ENCODE data around the gene ELAVL1.
"Not testable (repeated sequence)": the region's sequence is repeated elsewhere in the genome, so short reads cannot be mapped to it uniquely, and the experiment has no call there.

The ELAVL1 gene

DNA sequence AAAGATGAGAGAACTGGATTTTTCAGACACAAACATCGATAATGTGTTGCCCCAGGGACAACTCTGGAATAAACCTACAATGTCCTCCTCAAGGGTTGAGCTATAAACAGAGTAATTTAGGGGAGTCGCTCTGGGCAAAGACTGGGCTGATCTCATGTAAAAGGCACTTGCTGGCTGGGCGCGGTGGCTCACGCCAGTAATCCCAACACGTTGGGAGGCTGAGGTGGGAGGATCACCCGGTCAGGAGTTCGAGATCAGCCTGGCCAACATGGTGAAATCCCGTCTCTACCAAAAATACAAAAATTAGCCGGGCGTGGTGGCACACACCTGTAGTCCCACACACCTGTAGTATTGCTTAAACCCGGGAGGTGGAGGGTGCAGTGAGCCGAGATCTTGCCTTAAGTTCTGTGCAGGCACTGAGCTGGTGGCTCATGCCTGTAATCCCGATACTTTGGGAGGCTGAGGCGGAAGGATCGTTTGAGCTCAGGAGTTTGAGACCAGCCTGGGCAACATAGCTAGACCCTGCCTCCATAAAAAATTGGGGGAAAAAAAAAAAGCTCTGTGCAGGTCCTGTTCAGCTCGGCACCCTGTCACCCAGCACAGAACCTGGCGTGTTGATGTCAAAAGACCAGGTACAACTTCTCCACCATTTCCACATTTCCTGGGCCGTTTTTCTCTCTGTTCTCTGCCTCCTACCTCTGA is 63.4 kb downstream of the ELAVL1 start:
- no peak for DNase-seq (ENCODE audit: extremely low read depth in 1 of 2, low read depth in 1 of 2)

DNA sequence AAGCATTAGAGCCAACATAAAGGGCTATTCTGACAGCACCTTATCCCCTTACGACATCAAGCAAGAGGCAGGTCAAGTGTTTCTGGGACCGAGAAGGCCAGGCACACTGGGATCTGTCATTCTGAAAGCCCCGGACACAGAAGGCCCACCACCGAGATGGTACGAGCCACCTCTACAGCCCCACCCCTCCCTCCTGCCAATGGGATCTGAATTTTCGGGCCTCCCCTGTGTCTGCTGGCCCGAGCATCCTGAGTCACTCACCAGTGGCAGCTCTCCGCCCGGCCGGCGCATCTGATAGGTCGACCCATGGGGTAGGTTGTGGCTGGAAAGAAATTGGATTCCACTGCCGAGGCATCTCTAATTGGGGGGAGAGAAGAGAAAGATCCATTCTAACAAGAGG is 64.6 kb downstream of the ELAVL1 start:
- DNase-seq (ENCODE audit: extremely low read depth in 1 of 2, low read depth in 1 of 2), result no peak

DNA sequence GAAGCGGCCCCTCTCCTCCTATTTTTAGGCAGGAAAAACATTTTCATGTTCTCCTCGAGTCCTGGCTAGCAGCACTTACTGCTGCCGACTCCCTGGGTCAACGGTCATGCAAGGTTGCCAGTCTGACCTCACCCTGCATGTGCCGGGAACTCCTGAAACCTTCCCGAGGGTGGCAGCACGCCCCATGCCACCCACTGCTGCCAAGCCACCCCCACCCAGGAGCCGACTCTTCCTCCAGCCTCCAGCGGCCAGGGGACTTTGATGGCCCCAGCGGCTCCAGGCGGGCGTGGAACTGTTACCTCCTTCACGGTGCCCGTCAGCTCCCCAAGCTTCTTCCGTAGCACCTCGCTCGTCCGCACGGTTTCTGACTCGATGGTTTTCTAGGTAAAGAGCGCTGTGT is 70.7 kb downstream of the ELAVL1 start:
- no peak for DNase-seq (ENCODE audit: extremely low read depth in 1 of 2, low read depth in 1 of 2)

DNA sequence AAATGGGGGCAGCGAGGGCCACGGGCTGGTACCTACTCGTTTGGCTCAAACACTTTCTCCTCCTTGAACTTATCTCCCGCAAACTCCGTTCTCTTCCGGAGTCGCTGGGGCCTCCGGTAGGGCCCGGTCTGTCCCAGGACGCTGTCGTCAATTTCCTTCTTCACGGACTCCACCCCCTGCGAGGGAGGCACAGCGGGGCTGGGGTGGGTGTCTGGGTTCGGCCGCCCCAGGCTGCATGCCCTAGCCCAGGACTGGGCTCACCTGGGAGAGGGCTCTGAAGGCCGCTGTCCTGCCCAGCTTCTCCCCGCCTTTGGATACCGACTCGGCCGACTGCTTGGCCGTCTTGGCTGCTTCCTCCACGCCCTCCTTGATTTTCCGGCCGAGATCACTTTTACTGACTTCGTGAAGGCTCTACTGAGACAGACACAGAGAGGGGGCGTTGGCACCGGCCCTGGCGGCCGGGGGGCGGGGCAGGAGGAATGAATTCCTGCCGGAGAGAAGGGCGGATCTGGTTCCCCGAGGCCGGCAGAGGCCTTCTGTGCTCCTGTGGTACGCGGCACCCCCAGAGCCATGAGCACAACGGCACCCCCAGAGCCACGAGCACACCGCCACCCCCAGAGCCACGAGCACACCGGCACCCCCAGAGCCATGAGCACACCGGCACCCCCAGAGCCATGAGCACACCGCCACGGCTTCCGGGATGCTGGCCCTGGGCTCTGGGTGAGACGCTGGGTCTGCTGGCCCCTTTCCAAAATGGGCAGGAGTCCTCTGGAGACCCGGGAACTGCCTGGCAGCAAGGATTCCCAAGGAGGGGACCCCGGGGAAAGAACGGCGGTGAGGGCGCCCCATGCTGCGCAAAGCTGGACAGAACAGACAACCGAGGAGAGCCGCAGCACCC is 71.4 kb downstream of the ELAVL1 start:
- DNase-seq (ENCODE audit: extremely low read depth in 1 of 2, low read depth in 1 of 2), result no peak

DNA sequence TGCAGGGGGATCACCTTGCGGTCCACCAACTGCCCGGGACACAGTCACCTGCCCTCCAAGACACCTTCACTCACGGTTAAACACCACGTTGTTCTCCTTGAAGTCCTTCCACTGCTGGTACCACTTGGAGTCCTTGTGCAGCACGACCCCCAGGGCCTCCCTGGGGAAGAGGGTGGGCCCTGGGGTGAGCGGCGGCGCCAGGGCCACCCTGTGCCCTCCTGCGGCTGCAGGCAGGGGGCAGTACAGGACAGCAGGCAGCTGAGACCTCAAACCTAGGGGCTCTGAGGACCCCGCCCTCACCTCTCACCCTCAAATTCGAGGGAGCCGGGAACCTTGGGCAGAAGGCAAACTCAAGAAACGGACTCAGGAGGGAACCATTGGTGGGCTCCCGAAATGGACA is 72.0 kb downstream of the ELAVL1 start:
- no peak for DNase-seq (ENCODE audit: extremely low read depth in 1 of 2, low read depth in 1 of 2)

DNA sequence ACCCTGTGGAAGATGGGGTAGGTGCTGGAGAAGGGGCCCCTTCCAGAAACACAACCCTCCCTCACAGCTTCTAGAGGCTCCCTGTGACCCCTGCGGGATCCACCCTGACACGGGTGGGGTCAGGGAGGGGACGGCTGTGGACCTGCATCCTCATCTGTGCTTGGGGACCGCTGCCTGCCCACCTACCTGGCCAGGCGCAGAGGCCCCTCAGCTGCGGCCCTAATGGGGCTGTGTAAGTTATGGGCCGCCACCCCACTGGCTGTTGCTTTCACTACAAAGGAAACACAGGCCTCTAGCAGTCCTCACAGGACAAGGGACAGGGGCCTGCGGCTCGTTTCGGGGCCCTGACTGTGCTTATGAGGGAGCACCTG is 72.5 kb downstream of the ELAVL1 start:
- no peak for DNase-seq (ENCODE audit: extremely low read depth in 1 of 2, low read depth in 1 of 2)

DNA sequence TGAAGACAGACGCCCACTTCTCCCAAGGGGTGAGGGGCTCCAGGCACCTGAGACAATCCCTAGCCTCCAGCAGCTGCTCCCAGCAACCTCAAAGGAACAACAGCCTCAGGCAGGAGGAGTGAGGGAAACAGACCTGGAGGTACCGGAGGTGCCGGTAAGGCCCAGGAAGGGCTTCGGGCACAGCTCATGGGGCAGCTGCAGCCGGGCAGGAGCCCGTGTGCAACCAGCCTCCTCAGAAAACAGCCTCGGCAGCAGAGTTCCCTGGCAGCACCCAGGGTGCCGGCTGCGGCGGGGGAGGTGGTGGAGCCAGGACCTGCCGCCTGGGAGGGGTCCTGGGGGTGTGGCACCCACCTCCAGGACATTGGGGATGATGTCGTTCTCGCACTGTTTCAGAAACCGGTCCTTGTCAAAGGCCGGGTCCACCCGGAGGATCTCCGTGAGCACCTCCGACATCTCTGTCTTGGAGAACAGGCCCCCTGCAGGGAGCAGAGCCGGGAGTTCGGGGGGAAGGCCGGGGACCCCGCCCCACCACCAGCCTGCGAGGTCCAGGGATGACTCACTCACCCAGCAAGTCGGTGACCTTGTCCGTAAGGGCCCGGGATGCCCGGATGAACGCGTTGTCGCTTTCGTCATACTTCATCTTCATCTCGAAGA is 73.0 kb downstream of the ELAVL1 start:
- DNase-seq (ENCODE audit: extremely low read depth in 1 of 2, low read depth in 1 of 2), result no peak

DNA sequence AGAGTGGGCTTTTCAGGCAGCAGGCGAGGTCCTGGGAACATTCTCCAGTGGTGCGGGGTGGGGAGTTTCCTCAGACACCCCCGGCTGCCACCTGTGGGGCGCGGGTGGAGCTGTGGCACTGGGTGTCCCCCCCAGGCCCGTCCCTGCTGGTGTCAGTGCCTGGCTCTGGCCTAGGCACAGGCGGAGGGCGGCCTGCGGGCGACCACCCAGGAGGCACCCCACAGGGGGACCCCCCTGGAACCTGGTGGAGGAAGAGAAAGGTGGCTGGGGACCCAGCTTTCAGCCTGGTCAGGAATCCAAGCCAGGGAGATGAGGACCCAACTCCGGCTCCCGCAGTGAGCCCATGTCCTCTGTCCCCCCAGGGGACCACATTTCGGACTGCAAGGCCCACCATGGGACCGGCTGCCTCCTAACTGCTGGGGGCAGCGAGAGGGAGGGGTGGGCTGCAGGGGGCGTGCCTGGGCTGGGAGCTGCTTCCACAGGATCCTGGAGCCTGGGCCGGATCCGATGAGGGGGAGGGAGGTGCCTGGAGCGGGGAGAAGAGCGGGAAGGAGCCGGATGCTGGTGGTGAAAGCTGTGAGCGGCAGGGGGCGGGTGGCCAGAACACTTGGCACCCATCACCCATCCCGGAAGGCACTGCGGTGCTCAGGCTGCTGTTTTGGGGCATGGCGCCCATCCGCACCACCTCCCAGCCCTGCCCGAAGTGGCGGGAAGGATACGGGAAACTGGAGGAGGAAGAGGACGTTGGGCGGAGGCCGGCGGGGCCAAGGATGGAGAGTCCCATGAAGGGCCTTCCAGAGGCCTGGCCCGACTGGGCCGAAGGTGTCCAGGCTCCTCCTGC is 74.0 kb downstream of the ELAVL1 start:
- no peak for DNase-seq (ENCODE audit: extremely low read depth in 1 of 2, low read depth in 1 of 2)

DNA sequence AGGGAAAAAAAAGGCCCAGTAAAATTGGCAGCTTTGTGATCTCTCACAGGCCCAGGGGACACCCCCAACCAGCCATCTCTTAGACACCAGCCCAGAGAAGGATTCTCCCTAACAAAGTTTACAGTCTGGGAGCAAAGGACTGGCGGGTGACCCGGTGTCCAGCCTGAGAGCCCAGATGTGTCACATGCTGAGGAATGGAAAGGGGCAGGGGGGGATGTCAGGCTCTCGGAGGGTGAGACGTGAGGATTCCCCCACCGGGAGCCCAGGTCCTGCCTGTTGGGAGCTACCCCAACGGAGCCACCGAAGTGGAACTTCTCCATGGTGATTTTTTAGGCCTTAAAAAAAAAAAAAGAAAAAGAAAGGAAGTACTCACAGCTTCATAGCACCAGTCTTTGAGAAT is 74.7 kb downstream of the ELAVL1 start:
- no peak for DNase-seq (ENCODE audit: extremely low read depth in 1 of 2, low read depth in 1 of 2)

DNA sequence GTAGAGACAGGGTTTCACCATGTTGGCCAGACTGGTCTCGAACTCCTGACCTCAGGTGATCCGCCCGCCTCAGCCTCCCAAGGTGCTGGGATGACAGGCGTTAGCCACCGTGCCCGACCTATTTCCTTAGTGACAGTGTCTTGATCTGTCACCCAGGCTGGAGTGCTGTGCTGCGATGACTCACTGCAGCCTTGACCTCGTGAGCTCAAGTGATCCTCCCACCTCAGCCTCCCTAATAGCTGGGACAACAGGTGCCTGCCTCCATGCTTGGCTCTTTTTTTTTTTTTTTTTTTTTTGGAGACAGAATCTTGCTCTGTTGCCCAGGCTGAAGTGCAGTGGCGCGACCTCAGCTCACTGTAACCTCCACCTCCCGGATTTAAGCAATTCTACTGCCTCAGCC is 75.4 kb downstream of the ELAVL1 start:
- DNase-seq (ENCODE audit: extremely low read depth in 1 of 2, low read depth in 1 of 2), result not testable (repeated sequence)

DNA sequence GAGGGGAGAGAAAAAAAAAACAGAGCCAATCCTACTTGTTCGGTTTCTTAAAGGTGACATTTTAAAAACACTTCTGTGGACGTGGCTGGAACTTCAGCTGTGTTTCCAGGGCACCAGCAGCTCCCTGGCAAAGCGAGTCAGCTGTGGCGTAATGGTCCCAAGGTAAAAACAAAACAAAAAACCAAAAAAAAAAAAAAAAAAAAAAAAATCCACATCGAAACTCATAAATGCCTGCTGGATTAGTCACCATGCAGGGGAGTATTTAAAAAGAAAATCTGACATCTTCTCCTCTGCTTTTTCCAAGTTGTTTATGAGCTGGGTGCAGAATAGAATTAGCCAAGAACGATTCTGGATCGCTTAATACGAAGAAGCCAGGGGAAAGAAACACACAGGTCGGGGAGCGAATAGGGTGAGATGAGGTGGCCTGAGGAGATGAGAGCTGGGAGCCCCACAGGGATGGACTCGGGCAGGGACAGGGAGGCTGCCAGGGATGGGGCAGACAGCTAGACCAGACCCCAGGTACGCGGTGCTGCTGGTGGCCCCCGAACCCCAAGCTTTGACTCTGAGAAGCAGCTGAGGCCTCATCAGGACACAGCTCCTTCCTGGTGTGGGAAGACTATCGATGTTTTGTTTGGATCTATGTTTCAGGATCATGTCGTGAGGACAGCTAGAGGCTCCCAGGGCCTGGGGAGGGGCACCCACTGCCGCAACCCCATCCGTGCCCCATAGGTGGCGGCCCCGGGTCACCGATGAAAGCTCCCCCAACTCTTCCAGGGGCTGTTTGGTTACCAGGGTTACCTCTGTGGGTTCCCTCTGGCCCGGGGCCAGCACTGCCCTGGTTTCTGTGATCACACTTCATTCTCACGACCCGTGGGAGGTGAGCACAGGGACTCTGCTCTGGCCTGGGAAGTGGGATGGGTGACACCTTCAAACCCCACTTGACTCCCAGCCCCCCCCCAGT is 76.4 kb downstream of the ELAVL1 start:
- peak; percentile 53 to 58 for DNase-seq (ENCODE audit: extremely low read depth in 1 of 2, low read depth in 1 of 2)

DNA sequence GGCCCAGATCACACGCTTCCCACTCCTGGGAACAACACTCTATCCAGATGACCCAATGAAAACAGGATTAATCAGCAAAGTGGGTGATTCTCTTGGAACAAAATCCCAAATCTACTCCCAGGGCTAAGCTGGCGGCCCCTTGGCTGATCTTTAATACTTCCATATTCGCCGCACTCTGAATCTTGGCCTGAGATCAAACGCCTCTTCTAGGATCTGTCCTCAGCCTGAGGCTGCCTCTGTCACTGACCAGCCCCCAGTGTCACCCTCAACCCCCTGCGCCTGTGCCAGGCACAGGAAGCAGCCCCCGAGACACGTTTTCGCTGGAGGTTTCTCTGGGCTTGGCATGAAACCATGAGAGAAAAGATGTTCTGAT is 77.1 kb downstream of the ELAVL1 start:
- DNase-seq (ENCODE audit: extremely low read depth in 1 of 2, low read depth in 1 of 2), result no peak

DNA sequence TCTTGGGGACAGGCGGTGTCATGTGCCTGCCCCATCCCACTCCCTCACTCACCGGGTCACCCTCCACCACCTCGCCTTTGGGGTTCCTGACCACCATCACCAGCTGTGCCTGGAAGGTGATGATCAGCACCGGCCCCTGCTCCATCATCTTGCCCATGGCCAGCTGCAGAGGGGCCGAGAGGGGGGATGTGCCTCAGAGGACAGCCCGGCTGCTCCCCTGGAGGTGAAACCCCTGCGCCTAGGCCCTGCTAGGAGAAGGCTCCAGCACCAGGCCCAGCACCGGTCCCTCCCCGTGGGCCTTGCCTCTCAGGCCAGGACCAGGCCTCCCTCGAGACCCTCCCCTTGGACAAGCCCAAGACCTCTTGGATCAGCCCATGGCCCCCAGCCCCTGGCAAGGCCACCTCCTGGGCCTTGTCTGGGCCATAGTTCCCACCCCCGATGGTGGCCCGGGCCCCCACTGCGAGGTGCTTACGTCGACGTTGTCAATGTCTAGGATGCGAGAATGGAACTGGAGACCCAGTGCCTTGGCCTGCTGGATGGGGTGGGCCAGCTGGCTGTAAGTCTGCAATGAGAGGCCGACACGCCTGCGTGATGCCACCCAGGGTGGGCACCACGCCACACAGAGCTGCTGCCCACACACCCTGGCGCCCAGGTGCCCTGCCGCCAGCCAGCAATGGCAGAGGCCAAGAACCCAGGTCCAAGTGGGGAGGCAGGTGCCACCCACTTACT is 77.7 kb downstream of the ELAVL1 start:
- DNase-seq (ENCODE audit: extremely low read depth in 1 of 2, low read depth in 1 of 2), result no peak

DNA sequence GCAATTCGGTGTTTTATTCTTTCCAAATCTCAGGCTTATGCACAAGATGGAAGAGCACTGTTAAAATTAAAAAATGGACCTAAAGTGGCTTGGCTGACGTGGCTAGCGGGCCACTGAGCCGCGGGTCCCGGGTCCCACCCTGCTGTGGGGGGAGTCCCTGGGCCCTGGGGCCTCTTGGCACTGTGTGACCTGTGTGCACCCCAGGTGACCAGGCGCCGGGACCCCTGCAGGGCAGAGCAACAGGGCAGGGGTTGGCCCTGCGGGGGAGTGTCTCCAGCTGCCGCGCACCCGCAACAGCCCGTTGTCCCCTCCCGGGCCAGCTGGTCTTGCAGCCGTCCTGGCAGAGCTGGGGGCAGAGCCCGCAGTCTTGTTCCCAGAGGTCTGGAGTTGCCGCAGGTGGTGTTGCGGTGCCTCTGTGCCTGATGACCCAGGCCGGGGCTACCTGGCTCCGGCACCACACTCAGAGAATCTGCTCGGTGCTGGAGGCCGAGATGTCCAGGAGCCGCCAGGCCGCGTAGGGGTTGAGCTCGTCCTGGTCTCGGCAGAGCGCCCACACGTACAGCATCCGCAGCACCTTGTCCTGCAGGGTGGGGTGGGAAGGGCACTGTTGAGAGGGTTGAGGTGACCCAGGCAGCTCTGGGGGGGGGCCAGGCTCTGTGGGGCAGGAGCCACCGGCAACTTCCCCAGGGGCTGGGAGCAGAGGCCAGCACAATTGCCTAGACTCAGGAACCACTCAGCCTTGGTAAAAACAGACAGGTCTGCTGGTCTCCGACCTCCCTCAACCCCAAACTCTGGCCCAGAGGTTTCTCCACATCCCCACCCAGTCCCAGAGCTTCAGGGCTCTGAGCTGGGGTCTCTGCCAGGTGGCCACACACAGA is 78.5 kb downstream of the ELAVL1 start:
- DNase-seq (ENCODE audit: extremely low read depth in 1 of 2, low read depth in 1 of 2), result no peak

DNA sequence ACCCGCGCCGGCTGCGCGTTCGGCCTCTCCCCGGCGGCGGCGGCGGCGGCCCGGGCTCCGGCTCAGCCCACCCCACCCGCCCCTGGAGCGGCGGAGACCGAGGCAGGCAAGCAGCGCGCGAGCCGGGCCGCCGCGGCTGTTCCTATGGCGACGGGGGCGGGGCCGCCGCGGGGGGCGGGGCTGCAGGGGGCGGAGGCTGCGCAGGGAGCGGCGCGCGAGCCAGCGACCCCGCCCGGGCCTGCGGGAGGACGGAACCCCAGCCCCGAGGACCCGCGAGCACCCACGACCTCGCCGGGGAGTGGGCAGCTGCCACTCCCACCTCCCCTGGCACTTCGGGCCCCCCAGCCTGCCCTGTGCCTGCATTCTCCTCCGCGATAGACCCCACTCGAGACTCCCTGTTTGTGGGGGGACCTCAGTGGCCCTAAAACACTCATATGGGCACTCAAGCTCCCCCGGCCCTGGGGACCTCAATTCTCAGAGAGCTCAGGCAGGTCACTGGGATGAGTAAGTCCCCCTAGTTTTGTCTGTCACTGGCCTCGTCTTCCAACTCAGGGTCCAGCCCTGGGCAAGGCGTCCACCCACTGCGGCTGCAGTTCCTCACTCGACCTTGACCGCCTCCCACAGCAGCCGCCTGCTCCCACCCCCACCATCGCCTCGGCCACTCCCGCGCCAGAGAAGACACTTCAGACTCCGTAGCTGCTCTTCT is 79.3 kb downstream of the ELAVL1 start, which contains the start of gene CTXN1:
Gene CTXN1, minus strand, starts transcription at position 115 of the 706 bp plus-strand sequence. CDS start 597 bp downstream, outside the sequence.
- peak in 1 of 2 donors; percentile 72 for DNase-seq (ENCODE audit: extremely low read depth in 1 of 2, low read depth in 1 of 2)

DNA sequence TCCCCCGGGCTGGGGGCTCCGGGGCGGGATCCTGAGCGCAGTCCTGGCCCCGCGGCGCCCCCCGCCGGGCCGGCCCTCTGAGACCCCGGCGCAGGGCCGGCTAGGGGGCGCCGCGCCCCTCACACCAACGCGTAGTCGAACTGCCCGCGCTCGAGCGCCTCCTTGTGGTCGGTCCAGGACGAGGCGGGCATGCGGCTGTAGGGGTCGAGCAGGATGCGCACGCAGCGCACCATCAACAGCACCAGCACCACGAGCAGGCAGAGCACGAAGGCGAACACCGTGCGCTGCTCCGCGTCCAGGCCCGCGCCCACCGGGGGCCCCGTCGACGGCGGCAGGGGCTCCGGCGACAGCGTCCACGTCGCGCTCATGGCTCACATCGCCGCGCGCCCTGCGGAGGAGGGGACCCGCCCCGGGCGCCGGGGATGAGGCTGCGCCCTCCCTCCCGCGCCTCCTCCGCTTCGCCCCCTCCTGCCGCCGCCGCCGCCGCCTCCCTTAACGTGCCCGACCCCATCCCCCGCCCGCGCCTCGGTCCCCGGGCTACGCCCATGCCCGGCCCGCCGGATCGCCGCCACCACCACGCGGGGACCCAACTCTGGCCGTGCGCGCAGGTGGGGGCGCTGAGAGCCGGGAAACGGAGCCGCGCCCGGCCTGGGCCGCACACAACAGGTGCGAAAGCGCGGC is 80.1 kb downstream of the ELAVL1 start:
- DNase-seq (ENCODE audit: extremely low read depth in 1 of 2, low read depth in 1 of 2), result peak; percentile 55 to 70

DNA sequence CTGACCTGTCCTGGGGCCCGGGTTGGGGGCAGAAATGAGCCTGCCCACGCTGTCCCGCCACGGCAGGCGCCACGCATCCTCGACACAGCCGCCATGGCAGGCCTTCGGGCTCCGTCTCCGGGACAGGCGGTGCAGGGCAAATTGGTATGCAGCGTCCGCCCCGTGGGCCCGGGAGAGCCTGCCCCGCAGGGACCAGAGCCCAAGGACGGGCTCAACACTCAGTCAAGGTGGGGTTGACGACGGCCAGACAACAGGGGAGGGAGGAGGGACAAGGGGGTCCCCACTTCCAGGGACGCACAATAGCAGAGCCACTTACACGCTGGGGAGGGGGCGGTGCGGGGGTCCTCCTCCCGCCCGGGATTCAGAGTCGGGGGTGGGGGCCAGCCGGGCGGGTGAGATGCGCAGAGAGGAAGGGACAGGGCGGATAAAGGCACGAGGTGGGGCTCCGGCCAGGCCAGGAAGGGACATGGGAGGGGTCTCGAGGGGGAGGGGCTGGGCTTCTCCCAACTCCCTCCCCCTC is 80.7 kb downstream of the ELAVL1 start:
- no peak for DNase-seq (ENCODE audit: extremely low read depth in 1 of 2, low read depth in 1 of 2)

Measured in activated CD8-positive, alpha-beta memory T cell treated with anti-CD3 and anti-CD28 coated beads for 1 hour (primary cell).